ENCODE measurements around the gene COMTD1. TPM values are rescaled to one million over a fixed set of nuclear protein-coding genes. Genes with fewer than 3 reads are reported as not detected.
"Not testable (repeated sequence)": the region's sequence is repeated elsewhere in the genome, so short reads cannot be mapped to it uniquely, and the experiment has no call there.

COMTD1 gene
- total and polyA plus RNA-seq, 2 of the 8 experiments (the other 6 are each of a cell fraction or from before 2014, with no cell fraction given), result 31.9 to 42.4 TPM

GRCh38 chr10:75189266-75190096, 46.3 kb downstream of the COMTD1 start (continued):
- TF ChIP-seq RBBP5 (IDR thresholded peaks at IDR 0.05; ENCODE audit: borderline replicate concordance, low read depth, low read length) (no peak), FOSL1 (IDR thresholded peaks at IDR 0.05; ENCODE audit: insufficient read depth, low read depth, low read length) (no peak), EP300 (IDR thresholded peaks at IDR 0.05; ENCODE audit: borderline replicate concordance in 1 of 2, low read depth in 2 of 2, low read length in 2 of 2) (no peak), TEAD4 (IDR thresholded peaks at IDR 0.05; ENCODE audit: low read depth, low read length) (no peak), CTBP2 (IDR thresholded peaks at IDR 0.05; ENCODE audit: borderline replicate concordance, insufficient read depth, insufficient read length, low read length) (no peak)

- not testable (repeated sequence) for H3K79me1 ChIP-seq (ENCODE audit: low read depth, low read length); H2BK120ac ChIP-seq (replicated peaks; ENCODE audit: low read depth, low read length); H3K79me2 ChIP-seq (ENCODE audit: control insufficient read depth in 1 of 2, insufficient read depth in 2 of 2, low read length in 2 of 2); H3K4me3 ChIP-seq (ENCODE audit: extremely low read depth in 1 of 4, insufficient read depth in 2 of 4, low read depth in 3 of 4, low read length in 4 of 4); H4K8ac ChIP-seq (ENCODE audit: extremely low read depth, insufficient read depth, low read length); H3K56ac ChIP-seq (replicated peaks; ENCODE audit: insufficient read length, low read depth, low read length); H3K23me2 ChIP-seq (ENCODE audit: low read depth, low read length); H4K20me1 ChIP-seq (replicated peaks in 1 of 2; ENCODE audit: control insufficient read depth in 1 of 2, insufficient read depth in 2 of 2, low read length in 2 of 2); H3K14ac ChIP-seq (ENCODE audit: insufficient read length); H2BK5ac ChIP-seq (ENCODE audit: low read depth, low read length); H4K91ac ChIP-seq (replicated peaks; ENCODE audit: insufficient read length, low read length); H3K18ac ChIP-seq (ENCODE audit: extremely low read depth, low read length); H2BK15ac ChIP-seq (ENCODE audit: low read length); H3K9me3 ChIP-seq (ENCODE audit: insufficient read depth in 2 of 2, low read depth in 1 of 2, low read length in 1 of 2); H4K5ac ChIP-seq (ENCODE audit: insufficient read length, low read depth, low read length); H2AFZ ChIP-seq (ENCODE audit: low read length); H3K4me2 ChIP-seq (ENCODE audit: insufficient read depth in 1 of 2, low read depth in 2 of 2, low read length in 2 of 2); H3K36me3 ChIP-seq (ENCODE audit: control insufficient read depth in 2 of 4, insufficient read depth in 4 of 4, low read length in 3 of 4); DNase-seq (ENCODE audit: low read depth in 1 of 2, low spot score in 2 of 2); H3K27me3 ChIP-seq (replicated peaks in 1 of 4; ENCODE audit: control insufficient read depth in 3 of 4, extremely low read depth in 1 of 4, insufficient read depth in 3 of 4, low read length in 3 of 4); FAIRE-seq; H2AK5ac ChIP-seq (ENCODE audit: low read depth, low read length); H3K23ac ChIP-seq (ENCODE audit: insufficient read length); H3K4ac ChIP-seq (replicated peaks; ENCODE audit: insufficient read length, low read depth, low read length); H3K9ac ChIP-seq (replicated peaks in 1 of 4; ENCODE audit: extremely low read depth in 1 of 4, low read depth in 3 of 4, low read length in 3 of 4); H2BK12ac ChIP-seq (ENCODE audit: low read depth, low read length); H3K27ac ChIP-seq (ENCODE audit: low read depth, low read length); H2BK20ac ChIP-seq (ENCODE audit: low read length)
- WGBS, 2 experiments (ENCODE audit: extremely low coverage in 1 of 2, insufficient coverage in 1 of 2, insufficient read length in 1 of 2, insufficient replicate concordance in 2 of 2, low coverage in 1 of 2, low lambda C conversion rate in 2 of 2, missing lambda C conversion rate in 1 of 2), result 95% methylated on average over 9 of the region's 9 CpGs; no CpG with 5 or more reads in 1 of the 2 experiments
- ChIA-PET POLR2A (ENCODE audit: partially characterized antibody) (interaction anchor here (0.8 to 36.7 kb wide), 4 partner anchors 16 to 39 kb away, joined by 3 to 801 read pairs (median 16); partner anchors contain the start of genes COMTD1 and VDAC2), CTCF (ENCODE audit: partially characterized antibody) (interaction anchor here (0.7 to 10.5 kb wide), 25 partner anchors 9 to 742 kb away, joined by 3 to 209 read pairs (median 4); partner anchors contain the start of genes COMTD1, SAMD8 and VDAC2)
- H3K4me1 ChIP-seq (replicated peaks in 1 of 4; ENCODE audit: control insufficient read depth in 3 of 4, insufficient read depth in 4 of 4, low read length in 3 of 4), result peaks cover 0 to 12% (median 7%) of the 10 kb centered on the region in 4 experiments; a peak in 5 of 7 replicates
These were observed 47.2 kb downstream of the COMTD1 start for GRCh38 chr10:75188522-75188921.
